Measurements from ENCODE around the gene DRD1.
"Not testable (repeated sequence)": the region's sequence is repeated elsewhere in the genome, so short reads cannot be mapped to it uniquely, and the experiment has no call there.

Gene DRD1

DNA sequence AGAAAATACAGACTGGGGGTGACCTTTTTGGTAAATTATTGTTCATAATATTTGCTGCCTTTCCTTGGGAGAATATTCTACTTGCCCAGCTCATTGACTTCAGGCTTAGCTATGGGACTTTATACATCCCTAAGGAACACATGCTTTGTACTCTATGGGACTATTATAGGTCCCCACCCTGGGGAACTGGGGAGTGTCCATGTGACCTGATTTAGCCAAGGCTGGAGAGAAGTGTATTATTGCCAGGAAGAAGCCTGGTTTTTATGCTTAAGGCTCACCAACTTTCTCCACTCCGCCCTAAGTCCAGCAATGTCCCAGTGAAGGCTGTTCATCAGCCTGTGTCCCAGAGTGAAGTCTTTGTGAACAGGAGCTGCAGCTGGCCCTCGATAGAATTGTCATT is 16.6 kb upstream of the DRD1 start:
- H3K9me3 Mint-ChIP-seq = no peaks in the 10 kb centered on the region
- no peak for DNase-seq
- no peak overlapping the region for H3K27ac Mint-ChIP-seq
- no peaks in the 10 kb centered on the region for H3K36me3 Mint-ChIP-seq (ENCODE audit: low read depth)
- H3K4me3 Mint-ChIP-seq = no peak overlapping the region
- H3K27me3 Mint-ChIP-seq = peaks cover 10% of the 10 kb centered on the region
- peaks cover 27% of the 10 kb centered on the region for H3K4me1 Mint-ChIP-seq (ENCODE audit: low read depth)

DNA sequence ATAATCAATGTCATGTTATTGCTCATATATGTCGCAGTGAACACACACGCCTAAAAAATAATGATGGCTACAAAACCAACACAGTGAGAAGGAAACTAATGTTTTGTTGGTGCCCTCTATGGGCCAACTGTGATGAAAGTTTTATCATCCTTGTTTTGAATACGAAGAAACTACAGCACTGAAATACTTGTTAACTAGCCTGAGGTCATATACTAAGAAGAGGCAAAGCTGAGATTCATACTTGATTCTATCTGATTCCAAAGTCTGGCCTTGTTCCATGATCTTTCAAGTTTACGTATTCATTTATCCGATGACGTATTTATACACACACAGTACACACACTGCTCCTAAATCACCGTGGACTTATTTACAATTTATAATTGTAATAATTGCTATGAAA is 16.1 kb upstream of the DRD1 start:
- no peak overlapping the region for H3K4me3 Mint-ChIP-seq
- H3K9me3 Mint-ChIP-seq = no peaks in the 10 kb centered on the region
- H3K4me1 Mint-ChIP-seq (ENCODE audit: low read depth) = peaks cover 24% of the 10 kb centered on the region
- DNase-seq = no peak
- no peak overlapping the region for H3K27ac Mint-ChIP-seq
- peaks cover 11% of the 10 kb centered on the region for H3K27me3 Mint-ChIP-seq
- H3K36me3 Mint-ChIP-seq (ENCODE audit: low read depth) = no peaks in the 10 kb centered on the region

DNA sequence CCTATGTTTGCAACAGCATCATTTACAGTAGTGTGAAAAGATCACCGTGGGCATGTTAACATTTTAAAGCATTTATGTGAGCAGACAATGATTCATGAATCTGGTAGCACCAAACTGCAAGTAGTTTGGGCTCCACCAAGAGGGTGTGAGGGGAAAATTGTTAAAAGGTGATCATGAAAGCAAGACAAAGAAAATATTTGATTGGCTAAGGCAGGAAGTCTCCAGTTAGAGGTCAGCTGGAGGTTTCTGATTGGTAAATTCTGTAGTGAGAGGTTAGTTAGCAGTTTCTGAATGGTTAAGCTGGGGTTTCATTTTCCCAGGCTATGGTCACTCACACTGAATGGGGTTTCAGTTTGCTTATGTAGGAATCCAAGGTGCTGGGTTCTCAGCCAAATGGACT is 13.5 kb upstream of the DRD1 start:
- Mint-ChIP-seq H3K9me3 (no peaks in the 10 kb centered on the region), H3K4me1 (ENCODE audit: low read depth) (peaks cover 10% of the 10 kb centered on the region), H3K27ac (no peak overlapping the region), H3K36me3 (ENCODE audit: low read depth) (no peaks in the 10 kb centered on the region), H3K4me3 (no peak overlapping the region), H3K27me3 (peaks cover 31% of the 10 kb centered on the region)
- DNase-seq = no peak

DNA sequence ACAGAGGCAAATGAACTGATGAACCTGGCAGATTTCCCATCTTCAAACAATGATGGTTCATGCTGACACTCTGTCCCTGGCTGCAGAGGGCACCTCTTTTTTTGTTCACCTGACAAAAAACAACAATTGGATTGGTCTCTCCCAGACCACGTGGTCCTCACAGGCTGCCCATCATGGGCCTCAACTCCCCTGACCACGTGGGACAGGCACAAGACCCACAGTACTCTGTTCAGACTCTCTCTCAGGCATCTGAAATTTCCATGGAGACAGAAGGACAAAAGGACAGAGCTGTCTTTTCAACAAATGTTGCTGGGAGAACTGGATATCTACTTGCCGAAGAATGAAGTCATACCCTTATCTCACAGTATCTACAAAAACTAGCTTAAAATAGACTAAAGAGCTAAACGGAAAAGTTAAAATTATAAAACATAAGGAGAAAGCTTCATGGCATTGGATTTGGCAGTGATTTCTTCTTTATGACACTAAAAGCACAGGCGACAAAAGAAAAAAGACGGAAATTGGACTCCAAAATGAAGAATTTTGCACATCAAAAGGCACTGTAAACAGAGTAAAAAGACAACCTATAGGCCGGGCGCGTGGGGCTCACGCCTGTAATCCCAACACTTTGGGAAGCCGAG is 12.2 kb upstream of the DRD1 start:
- Mint-ChIP-seq H3K9me3 (no peaks in the 10 kb centered on the region), H3K27ac (no peak overlapping the region), H3K36me3 (ENCODE audit: low read depth) (no peaks in the 10 kb centered on the region), H3K27me3 (peaks cover 33% of the 10 kb centered on the region), H3K4me1 (ENCODE audit: low read depth) (peaks cover 10% of the 10 kb centered on the region), H3K4me3 (no peak overlapping the region)
- DNase-seq = no peak

DNA sequence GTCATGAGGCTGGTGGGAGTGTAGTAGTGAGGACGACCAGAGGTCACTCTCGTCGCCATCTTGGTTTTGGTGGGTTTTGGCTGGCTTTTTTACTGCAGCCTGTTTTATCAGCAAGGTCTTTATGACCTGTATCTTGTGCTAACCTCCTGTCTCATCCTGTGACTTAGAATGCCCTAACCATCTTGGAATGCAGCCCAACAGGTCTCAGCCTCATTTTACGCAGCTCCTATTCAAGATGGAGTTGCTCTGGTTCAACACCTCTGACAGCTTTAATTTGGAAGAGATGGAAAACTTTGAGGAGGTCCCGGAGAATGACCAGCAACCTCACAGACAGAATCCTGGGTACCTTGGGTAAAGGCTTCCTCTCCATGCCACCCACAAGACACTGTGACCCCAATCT is 10.4 kb upstream of the DRD1 start:
- H3K27ac Mint-ChIP-seq; H3K4me3 Mint-ChIP-seq; H3K36me3 Mint-ChIP-seq (ENCODE audit: low read depth); H3K4me1 Mint-ChIP-seq (ENCODE audit: low read depth); H3K9me3 Mint-ChIP-seq; DNase-seq: not testable (repeated sequence)
- H3K27me3 Mint-ChIP-seq = peaks cover 38% of the 10 kb centered on the region

DNA sequence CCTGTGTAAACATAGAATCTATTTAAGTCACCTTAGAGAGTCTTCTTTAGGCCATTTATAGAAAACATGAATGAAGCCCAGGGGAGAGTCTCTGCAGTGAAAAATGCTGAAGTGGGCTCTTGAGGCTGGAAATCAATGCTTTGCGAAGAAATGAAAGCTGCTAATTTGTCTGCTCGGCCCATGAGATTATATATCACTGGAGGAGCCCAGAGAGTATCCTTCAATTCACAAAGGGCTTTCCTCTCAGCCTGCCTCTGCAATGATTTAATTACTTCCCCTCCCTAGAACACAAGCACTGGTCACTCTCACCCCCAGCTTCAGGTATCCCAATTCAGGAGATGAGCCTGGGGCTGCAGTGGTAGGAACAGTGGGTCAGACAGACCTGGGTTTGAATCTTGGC is 8.2 kb upstream of the DRD1 start:
- Mint-ChIP-seq H3K27ac (no peak overlapping the region), H3K4me3 (no peak overlapping the region), H3K36me3 (ENCODE audit: low read depth) (no peaks in the 10 kb centered on the region), H3K27me3 (peaks cover 48% of the 10 kb centered on the region), H3K4me1 (ENCODE audit: low read depth) (peaks cover 3% of the 10 kb centered on the region), H3K9me3 (no peaks in the 10 kb centered on the region)
- DNase-seq = no peak

DNA sequence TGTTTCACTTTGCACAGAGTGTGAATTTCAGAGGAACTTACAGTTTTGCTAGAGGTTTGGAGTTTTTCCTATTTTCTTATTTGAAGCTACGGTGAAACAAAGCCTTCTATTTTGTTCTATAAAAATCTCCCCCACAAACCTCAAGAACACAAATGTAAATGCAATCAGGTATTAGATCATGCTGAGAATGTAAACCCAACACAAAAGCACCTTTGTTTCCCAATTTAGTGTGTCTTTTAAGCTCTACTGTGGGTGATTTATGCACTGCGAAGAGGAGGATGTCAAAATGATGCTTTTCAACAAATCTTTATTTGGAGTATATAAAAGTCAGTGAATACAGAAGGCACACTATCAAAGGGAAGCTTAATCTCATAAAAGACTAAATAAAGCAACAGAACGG is 4.3 kb upstream of the DRD1 start:
- Mint-ChIP-seq H3K27ac (no peak overlapping the region), H3K36me3 (ENCODE audit: low read depth) (no peaks in the 10 kb centered on the region), H3K27me3 (peaks cover 52% of the 10 kb centered on the region), H3K4me1 (ENCODE audit: low read depth) (peaks cover 7% of the 10 kb centered on the region), H3K9me3 (no peaks in the 10 kb centered on the region), H3K4me3 (no peak overlapping the region)
- DNase-seq = no peak

DNA sequence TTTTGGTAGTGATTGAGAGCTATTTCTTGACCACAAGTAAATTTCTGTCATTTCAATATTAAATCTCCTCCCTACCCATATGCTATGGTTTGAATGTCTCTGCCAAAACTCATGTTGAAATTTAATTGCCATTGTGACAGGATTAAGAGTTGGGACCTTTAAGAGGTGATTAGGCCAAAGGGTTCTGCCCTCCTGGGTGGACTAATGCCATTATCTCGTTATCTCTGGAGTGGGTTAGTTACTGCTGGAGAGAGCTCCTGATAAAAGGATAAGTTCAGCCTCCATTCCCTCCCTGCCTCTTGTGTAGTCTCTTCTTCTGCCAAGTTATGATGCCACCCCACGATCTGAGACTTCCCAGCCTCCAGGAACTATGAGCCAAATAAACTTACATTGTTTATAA is 3.6 kb upstream of the DRD1 start:
- peaks cover 54% of the 10 kb centered on the region for H3K27me3 Mint-ChIP-seq
- peaks cover 7% of the 10 kb centered on the region for H3K4me1 Mint-ChIP-seq (ENCODE audit: low read depth)
- H3K36me3 Mint-ChIP-seq (ENCODE audit: low read depth) = no peaks in the 10 kb centered on the region
- H3K9me3 Mint-ChIP-seq = no peaks in the 10 kb centered on the region
- DNase-seq = no peak
- no peak overlapping the region for H3K4me3 Mint-ChIP-seq
- no peak overlapping the region for H3K27ac Mint-ChIP-seq

DNA sequence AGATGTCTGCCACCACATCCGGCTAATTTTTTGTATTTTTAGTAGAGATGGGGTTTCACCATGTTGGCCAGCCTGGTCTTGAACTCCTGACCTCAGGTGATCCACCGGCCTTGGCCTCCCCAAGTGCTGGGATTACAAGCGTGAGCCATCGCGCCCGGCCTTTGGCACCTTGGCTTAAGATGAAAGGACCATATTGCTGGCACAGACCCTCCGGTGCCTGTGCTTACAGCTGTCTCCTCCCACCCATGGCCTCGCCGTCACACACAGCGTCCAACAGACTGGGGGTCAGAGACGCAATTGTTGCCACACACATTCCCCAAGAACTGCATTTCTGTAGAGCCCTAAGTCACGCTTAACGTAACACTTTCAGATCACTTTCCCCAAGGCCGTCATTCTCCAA is 2.4 kb upstream of the DRD1 start:
- H3K4me3 Mint-ChIP-seq; H3K9me3 Mint-ChIP-seq; H3K4me1 Mint-ChIP-seq (ENCODE audit: low read depth): not testable (repeated sequence)

DNA sequence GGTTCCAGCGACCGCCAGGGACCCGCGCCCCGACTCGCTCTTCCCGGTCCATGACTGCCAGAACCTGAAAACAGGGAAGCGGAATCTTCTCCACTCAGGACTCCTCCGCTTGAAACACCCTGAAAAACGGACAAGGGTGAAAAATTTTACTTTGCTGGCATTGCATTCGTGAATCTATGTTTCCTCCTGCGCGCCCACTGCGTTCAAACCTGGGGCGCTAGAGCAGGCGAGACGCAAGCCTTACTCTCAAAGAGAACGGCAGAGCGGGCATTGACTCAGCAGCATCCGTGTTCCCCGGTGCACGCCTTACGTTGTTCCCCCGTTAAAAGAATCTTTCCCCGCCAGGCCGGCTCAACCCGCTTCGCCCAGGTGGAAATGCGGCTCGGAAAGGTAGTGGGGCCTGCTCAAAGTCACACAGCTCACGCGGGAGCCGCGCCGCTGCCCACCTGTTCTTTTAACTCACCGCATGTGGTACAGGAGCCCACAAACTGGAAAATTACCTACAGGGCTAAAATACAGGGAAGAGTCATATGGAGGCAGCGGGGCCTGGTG is 999 bp upstream of the DRD1 start:
- H3K36me3 Mint-ChIP-seq (ENCODE audit: low read depth) = no peaks in the 10 kb centered on the region
- peak overlapping the region; percentile 61 for H3K4me3 Mint-ChIP-seq

More for the DNA sequence above, 2.4 kb upstream of the DRD1 start:
- not testable (repeated sequence) for DNase-seq; H3K27ac Mint-ChIP-seq; H3K36me3 Mint-ChIP-seq (ENCODE audit: low read depth)
- H3K27me3 Mint-ChIP-seq = peaks cover 66% of the 10 kb centered on the region

DNA sequence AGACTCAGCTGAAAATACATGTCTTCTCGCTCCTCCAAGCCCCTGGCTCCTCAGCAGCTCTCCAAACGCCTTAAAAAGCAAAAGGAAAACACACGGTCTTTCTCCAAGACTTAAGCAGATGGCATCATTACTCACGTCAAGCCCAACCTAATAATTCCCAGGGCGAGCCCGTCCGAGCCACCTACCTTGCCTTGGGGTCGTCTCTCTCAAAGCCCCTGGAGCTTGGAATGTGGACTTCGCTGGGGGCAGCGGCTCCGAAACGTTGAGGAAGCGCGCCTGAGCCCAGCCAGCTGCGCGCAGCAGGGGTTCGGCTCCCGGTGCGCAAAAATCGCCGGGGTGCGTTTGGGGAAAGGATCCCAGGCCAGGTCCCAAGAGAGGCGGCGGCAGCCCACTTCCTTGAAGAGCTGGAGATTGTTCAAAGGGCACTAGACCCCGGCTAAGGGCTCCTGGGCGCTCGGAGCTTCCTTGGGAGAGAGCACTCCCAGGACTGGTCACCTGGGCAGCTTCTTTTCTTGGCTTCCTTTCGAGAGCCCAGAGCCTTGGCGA is 395 bp downstream of the DRD1 start:
- Mint-ChIP-seq H3K9me3 (no peaks in the 10 kb centered on the region), H3K4me3 (no peak overlapping the region), H3K36me3 (ENCODE audit: low read depth) (no peaks in the 10 kb centered on the region), H3K27ac (no peak overlapping the region), H3K27me3 (peaks cover 77% of the 10 kb centered on the region), H3K4me1 (ENCODE audit: low read depth) (peaks cover 7% of the 10 kb centered on the region)
- no peak for DNase-seq

More for the DNA sequence above, 999 bp upstream of the DRD1 start:
- no peaks in the 10 kb centered on the region for H3K9me3 Mint-ChIP-seq
- peaks cover 7% of the 10 kb centered on the region for H3K4me1 Mint-ChIP-seq (ENCODE audit: low read depth)
- H3K27ac Mint-ChIP-seq = no peak overlapping the region
- peaks cover 70% of the 10 kb centered on the region for H3K27me3 Mint-ChIP-seq
- DNase-seq = no peak

DNA sequence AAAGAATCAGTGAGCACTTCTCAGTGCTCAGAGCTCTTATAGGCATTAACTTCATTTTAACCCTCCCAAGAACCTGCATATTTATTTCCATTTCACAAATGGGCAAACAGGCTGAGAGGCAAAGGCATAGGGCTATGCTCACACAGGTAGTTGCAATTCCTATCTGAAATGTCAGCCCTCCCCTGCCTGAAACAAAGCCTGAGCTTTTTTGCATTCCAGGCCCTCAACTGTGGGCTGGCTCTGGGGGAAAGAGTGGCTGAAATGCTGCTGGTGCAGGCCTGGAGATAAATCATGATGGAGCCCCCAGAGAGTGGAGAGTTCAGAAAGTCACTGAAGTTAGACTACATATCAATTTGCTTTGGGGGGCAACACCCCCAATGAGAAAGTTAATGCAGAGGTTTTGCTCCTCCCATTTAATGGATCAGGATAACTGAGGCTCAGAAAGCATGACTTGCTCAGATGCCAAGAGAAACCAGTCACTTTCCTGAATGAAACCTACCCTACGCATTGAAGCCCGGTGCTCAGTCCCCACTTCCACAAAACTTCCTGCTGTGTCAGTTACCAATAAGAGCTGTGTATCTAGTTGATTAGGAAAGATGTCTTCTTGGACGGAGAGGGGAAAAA is 5.6 kb downstream of the DRD1 start:
- Mint-ChIP-seq H3K9me3 (no peaks in the 10 kb centered on the region), H3K4me3 (no peak overlapping the region), H3K27me3 (peaks cover 50% of the 10 kb centered on the region), H3K27ac (no peak overlapping the region), H3K4me1 (ENCODE audit: low read depth) (peaks cover under 1% of the 10 kb centered on the region), H3K36me3 (ENCODE audit: low read depth) (no peaks in the 10 kb centered on the region)
- DNase-seq = no peak

DNA sequence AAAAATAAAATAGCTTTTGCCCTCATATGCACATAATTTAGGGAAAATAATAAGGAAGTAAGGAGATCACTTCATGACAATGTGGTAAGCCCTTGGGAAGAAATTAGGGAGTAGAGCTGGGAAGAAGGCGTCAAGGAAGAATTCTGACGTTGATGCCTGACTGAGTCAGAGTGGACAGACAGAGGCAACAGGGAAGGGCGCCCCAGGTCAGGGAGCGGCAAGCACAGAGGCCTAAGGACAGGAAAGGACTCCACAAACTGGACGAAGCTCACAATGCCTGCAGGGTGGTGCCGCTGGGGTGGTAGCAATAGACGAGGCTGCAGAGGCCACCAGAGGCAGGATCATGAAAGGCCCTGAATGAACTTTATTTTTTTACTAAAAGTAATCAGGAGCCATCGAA is 7.6 kb downstream of the DRD1 start:
- Mint-ChIP-seq H3K4me3 (no peak overlapping the region), H3K9me3 (no peaks in the 10 kb centered on the region), H3K27ac (no peak overlapping the region), H3K4me1 (ENCODE audit: low read depth) (no peaks in the 10 kb centered on the region), H3K27me3 (peaks cover 30% of the 10 kb centered on the region), H3K36me3 (ENCODE audit: low read depth) (no peaks in the 10 kb centered on the region)
- no peak for DNase-seq

DNA sequence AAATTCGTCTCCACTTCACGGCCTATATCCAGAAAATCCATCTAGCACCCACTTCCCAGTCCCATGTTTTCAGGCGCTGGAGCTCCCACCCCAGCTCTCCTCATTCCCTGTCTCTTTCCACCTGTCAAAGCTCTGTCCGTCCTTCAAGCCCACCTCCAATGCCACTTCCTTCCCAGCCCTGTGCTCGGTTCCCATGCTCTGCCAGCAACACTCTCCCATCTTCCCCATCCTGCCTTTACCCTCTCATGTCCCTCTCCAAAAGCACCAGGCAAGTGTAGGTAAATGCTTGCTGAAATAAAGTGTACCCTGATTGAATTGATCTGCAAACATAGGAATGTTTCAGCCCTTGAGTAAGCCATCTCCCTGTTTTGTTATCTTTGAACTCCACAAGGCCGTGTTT is 9.2 kb downstream of the DRD1 start:
- H3K4me1 Mint-ChIP-seq (ENCODE audit: low read depth) = no peaks in the 10 kb centered on the region
- no peak for DNase-seq
- H3K27me3 Mint-ChIP-seq = peaks cover 25% of the 10 kb centered on the region
- H3K27ac Mint-ChIP-seq = no peak overlapping the region
- no peak overlapping the region for H3K4me3 Mint-ChIP-seq
- H3K36me3 Mint-ChIP-seq (ENCODE audit: low read depth) = no peaks in the 10 kb centered on the region
- H3K9me3 Mint-ChIP-seq = no peaks in the 10 kb centered on the region

DNA sequence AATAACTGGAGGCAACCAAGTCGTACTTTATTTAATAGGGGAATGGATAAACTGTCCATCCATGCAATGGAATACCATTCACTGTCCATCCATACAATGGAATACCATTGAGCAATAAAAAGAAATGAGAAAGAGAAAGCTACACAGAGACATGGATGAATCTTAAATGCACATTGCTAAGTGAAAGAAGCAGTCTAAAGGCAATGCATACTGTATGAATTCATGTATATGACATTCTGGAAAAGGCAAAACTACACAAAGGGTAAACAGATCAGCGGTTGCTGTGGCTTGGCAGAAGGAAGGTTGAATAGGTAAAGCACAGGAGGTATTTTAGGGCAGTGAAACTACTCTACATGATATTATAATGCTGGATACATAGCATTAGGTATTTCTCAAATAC is 16.2 kb downstream of the DRD1 start:
- Mint-ChIP-seq H3K27ac (no peak overlapping the region), H3K36me3 (ENCODE audit: low read depth) (no peaks in the 10 kb centered on the region), H3K9me3 (peaks cover 4% of the 10 kb centered on the region), H3K4me3 (no peak overlapping the region), H3K27me3 (peaks cover 37% of the 10 kb centered on the region), H3K4me1 (ENCODE audit: low read depth) (no peaks in the 10 kb centered on the region)
- no peak for DNase-seq
